Measurements from ENCODE around the gene PCDHA6.
"Not testable (repeated sequence)": the region's sequence is repeated elsewhere in the genome, so short reads cannot be mapped to it uniquely, and the experiment has no call there.

PCDHA6 gene

DNA sequence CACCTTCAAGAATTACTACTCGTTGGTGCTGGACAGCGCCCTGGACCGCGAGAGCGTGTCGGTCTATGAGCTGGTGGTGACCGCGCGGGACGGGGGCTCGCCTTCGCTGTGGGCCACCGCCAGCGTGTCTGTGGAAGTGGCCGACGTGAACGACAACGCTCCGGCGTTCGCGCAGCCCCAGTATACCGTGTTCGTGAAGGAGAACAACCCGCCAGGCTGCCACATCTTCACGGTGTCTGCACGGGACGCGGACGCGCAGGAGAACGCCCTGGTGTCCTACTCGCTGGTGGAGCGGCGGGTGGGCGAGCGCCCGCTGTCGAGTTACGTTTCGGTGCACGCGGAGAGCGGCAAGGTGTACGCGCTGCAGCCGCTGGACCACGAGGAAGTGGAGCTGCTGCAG, 4.8 kb upstream of the PCDHA6 start:
- DNase-seq = not testable (repeated sequence)

- no peak for DNase-seq
Measured at GRCh38 chr5:140823475-140823874, 4.3 kb upstream of the PCDHA6 start.

GRCh38 chr5:140828362-140828737, 590 bp downstream of the PCDHA6 start:
- no peak for DNase-seq

GRCh38 chr5:140829511-140830501, 2.0 kb downstream of the PCDHA6 start:
- DNase-seq = not testable (repeated sequence)

GRCh38 chr5:140833993-140834392, 6.2 kb downstream of the PCDHA6 start, which contains the start of gene PCDHA7:
Gene PCDHA7 (plus strand): TSS chr5:140834269. CDS start chr5:140834384, 115 bp downstream.
- DNase-seq = no peak

DNA sequence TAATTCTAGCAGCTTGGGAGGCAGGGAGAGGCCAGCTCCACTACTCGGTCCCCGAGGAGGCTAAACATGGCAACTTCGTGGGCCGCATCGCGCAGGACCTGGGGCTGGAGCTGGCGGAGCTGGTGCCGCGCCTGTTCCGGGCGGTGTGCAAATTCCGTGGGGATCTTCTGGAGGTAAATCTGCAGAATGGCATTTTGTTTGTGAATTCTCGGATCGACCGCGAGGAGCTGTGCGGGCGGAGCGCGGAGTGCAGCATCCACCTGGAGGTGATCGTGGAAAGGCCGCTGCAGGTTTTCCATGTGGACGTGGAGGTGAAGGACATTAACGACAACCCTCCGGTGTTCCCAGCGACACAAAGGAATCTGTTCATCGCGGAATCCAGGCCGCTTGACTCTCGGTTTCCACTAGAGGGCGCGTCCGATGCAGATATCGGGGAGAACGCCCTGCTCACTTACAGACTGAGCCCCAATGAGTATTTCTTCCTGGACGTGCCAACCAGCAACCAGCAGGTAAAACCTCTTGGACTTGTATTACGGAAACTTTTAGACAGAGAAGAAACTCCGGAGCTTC, 6.8 kb downstream of the PCDHA6 start:
- DNase-seq = not testable (repeated sequence)

- no peak for DNase-seq
Measured at GRCh38 chr5:140835622-140836510, 8.1 kb downstream of the PCDHA6 start.

- DNase-seq = no peak
Measured at GRCh38 chr5:140840978-140841962, 13.5 kb downstream of the PCDHA6 start, which contains the start of gene PCDHA8. Gene PCDHA8 (plus strand): TSS chr5:140841187. CDS start chr5:140841322, 135 bp downstream.

- no peak for DNase-seq
Measured at GRCh38 chr5:140842798-140843733, 15.3 kb downstream of the PCDHA6 start.

GRCh38 chr5:140848139-140849102, 20.7 kb downstream of the PCDHA6 start, which contains the start of gene PCDHA9:
Gene PCDHA9 (plus strand): TSS chr5:140848382. CDS start chr5:140848496, 114 bp downstream.
- DNase-seq = not testable (repeated sequence)

DNA sequence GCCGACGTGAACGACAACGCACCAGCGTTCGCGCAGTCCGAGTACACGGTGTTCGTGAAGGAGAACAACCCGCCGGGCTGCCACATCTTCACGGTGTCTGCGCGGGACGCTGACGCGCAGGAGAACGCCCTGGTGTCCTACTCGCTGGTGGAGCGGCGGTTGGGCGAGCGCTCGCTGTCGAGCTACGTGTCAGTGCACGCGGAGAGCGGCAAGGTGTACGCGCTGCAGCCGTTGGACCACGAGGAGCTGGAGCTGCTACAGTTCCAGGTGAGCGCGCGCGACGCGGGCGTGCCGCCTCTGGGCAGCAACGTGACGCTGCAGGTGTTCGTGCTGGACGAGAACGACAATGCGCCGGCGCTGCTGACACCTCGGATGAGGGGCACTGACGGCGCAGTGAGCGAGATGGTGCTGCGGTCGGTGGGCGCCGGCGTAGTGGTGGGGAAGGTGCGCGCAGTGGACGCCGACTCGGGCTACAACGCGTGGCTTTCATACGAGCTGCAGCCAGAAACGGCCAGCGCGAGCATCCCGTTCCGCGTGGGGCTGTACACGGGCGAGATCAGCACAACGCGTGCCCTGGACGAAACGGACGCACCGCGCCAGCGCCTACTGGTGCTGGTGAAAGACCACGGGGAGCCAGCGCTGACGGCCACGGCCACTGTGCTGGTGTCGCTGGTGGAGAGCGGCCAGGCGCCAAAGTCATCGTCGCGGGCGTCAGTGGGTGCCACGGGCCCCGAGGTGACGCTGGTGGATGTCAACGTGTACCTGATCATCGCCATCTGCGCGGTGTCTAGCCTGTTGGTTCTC, 22.3 kb downstream of the PCDHA6 start:
- not testable (repeated sequence) for DNase-seq

- DNase-seq = no peak
Measured at GRCh38 chr5:140855772-140856674, 28.3 kb downstream of the PCDHA6 start, which contains the start of gene PCDHA10. Gene PCDHA10 (plus strand): TSS chr5:140855897. CDS start chr5:140856049, 152 bp downstream.

- no peak for DNase-seq
Measured at GRCh38 chr5:140857177-140857986, 29.6 kb downstream of the PCDHA6 start.

GRCh38 chr5:140857987-140858240, 30.2 kb downstream of the PCDHA6 start:
- DNase-seq = no peak

GRCh38 chr5:140862441-140863295, 34.9 kb downstream of the PCDHA6 start:
- DNase-seq = no peak
